HG03432 (cell line): ENCODE data around the gene FSTL3.
"Not testable (repeated sequence)": the region's sequence is repeated elsewhere in the genome, so short reads cannot be mapped to it uniquely, and the experiment has no call there.

Experiments
- ATAC-seq: cut with Tn5 transposase; IDR thresholded peaks from one replicate; pipeline ENCODE4 v1.9.1; 2021; ENCODE audit warnings: mild to moderate bottlenecking, moderate library complexity; ENCODE audit not compliant: unreplicated experiment

FSTL3 gene

GRCh38 chr19:709196-709964, 33.2 kb downstream of the FSTL3 start:
- no peak for ATAC-seq

DNA sequence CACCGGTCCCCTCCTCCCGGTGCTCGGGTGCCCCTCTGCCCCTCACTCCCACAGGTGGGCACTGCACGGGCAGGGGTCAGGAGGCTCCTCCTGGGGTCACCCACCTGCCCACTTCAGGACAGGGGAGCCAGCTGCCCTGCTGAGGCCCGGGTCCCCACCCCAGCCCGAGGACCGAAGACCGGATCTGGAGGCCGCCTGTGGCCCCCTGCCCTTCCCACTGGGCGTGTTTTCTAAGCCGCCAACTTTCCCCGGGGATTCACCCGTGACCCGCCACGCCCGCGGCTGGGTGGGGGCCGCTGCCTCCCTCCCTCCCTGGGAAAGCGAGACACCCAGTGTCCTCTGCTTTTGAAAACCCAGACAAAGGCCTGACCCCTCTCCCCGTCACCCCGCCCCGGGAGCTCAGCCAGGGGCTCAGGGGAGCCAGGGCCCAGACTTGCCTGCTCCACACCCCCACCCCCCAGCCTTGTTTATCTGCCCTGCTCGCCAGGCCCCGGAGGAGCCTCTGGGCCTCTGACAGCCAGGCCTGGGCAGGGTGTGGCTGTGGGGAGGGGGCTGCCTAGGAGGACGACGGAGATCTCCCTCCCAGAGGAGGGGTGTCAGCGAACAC, 33.9 kb downstream of the FSTL3 start:
- no peak for ATAC-seq

GRCh38 chr19:710767-711166, 34.6 kb downstream of the FSTL3 start:
- no peak for ATAC-seq

- no peak for ATAC-seq
Measured at GRCh38 chr19:711254-711653, 35.1 kb downstream of the FSTL3 start.

- no peak for ATAC-seq
Measured at GRCh38 chr19:715347-715746, 39.2 kb downstream of the FSTL3 start.

DNA sequence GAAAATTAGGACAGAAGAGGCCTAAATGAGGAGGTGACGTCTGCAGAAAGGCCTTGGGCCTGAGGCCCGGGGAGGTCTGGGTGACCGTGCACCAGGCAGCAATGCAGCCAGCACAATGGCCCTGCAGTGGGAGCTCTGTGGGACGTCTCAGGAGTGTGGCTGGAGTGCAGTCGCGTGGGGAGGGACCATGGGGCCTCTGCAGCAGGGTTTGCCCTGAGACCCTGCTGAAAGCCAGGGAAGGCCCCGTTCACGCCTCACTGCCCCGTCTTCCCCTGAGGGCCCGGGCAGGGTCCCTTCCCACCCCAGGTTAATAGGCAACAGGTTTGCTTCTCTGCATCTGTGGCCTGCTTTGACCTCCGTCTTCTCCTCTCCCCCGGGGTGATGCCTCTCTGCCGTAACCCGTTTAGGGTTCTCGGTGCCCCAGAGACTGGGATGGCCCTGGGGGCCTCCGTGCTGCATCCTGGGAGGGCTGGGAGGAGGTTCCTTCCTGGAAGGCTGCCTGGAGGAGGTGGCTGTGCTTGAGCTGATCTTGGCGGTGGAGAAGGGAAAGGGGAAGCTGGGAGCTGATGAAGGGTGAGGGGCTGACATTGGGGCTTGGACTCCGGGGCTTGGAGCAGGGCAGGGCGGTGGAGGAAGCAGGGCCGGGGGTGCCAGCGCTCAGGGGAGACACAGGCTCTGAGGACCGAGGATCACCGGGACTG, 42.2 kb downstream of the FSTL3 start:
- ATAC-seq: no peak

DNA sequence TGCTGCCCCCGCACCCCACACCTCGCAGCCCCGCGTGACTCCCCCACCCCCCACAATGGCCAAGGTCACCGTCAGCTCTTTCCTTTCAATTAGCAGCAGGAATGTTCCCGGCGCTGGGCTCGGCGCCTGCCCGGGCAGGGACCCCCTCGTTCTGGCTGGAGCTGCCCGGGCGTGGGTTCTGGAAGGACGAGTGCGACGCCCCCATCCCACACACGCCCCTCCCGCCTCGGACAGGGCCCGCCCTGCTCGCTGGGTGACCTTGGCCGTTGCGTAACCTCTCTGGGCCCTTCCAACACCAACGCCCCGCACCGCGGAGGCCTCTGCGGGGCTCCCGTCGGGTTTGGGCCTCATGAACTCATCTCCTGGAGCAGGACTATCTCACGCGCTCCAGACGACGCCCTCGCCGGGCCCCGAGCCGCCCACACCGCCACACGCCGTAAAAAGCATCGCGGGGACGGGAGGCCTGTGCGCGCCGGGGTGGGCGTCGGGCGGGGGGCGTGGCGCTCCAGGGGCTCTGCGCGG, 42.9 kb downstream of the FSTL3 start:
- no peak for ATAC-seq

DNA sequence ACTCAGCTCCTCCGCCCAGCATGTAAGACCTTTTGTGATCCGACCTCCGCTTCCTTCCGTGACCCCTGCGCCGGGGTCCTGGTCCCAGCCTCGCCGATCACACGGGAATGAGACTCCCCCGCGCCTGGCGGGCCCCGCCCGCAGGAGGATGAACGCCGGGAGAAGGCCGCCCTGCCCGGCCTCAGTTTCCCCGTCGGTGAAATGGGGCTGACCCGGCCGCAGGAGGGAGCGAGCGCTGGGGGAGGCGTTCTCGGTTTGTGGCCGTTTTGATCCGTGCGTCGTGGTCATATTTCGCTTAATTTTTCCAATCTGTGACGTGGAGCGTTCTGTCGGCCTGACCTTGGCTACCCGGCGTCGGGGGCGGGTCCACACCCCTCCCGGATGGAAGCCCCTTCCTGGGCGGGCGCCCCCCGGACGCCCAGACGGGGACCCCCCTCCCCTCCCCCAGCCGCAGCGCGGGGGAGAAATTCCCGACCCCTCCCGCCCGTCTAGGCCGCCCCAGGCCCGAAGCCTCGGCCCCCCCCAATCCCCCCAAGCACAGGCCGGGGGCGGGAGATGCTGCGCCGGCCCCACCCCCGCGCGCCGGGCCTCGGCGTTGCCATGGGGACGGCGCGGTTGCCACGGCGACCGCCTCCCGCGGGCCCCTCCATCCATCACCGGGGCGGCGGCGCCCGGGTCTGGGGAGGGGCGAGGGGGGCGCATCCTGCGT, 43.6 kb downstream of the FSTL3 start:
- no peak for ATAC-seq

DNA sequence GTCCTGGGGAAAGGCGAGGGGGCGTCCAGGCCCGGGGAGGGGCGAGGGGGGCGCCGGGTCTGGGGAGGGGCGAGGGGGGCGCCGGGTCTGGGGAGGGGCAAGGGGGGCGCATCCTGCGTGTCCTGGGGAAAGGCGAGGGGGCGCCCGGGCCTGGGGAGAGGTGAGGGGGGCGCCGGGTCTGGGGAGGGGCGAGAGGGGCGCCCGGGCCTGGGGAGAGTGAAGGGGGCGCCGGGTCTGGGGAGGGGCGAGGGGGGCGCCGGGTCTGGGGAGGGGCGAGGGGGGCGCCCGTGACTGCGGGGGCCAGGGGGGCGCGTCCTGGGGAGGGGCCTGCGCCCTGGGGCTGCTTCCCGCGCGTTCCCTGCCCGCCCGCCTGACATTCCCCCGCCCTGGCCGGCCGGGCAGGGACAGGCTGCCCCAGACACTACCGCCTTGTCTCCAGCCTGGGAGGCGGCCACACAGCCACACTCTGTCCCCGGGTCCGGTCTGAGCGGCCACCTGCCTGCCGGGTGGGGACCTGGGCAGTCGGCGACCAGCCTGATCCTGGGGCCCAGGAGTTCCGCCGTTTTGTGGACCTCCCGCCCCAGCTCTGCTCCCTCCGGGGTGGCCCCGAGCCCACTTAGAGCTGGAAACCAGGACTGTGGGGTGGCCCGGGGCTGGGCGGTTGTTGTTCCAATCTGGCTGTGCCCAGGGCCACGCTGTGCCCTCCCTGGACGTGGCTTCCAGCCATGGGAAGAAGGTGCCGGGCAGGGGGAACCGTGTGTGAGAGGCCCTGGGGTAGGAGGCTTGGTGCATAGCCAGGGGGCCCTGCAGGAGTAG, 44.4 kb downstream of the FSTL3 start:
- ATAC-seq: no peak

GRCh38 chr19:722553-723101, 46.4 kb downstream of the FSTL3 start:
- ATAC-seq: no peak

DNA sequence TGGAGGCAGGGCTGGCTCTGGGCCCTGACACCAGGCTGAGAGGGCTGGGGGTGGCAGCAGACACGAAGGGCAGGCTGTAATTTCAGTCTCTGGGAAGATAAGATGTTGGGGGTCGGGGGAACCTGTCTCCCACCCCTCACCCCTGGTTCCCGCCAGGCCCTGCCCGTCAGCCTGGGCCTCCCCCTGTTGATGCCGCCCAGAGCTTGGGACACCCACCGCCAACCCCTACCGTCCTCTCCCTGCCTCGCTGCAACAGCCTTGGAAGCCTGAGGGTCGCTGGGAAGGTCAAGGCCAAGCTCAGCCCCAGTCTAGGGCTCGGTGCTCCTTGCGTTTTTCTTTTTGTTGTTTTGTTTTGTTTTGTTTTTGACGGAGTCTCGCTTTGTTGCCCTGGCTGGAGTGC, 47.1 kb downstream of the FSTL3 start:
- no peak for ATAC-seq

GRCh38 chr19:723714-724113, 47.5 kb downstream of the FSTL3 start:
- no peak for ATAC-seq

DNA sequence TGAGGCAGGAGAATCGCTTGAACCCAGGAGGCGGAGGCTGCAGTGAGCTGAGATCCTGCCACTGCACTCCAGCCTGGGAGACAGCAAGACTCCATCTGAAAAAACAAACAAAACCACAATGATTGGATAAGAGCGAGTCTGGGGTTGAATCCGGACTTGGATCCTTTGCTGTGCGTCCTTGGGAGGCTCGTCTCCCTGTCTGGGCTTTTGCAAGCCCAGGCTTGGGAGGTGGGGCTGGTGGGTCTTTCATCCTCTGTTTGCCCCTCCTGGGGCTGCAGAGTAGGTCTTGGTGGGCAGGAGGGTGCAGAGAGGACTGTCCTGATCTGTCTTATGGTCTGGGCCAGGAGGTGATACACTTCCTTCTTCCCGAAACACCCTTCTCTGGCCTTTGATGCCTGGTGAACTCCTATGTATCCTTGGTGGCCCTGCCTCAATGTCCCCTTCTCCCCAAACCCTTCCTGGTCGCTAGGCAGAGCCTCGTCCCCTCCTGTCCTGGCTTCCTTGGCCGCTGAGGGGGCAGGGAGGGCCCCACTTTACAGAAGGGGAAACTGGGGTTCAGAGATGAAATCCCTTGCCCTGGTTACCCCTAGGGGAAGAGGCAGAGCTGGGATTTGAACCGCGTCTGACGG, 49.4 kb downstream of the FSTL3 start:
- no peak for ATAC-seq

- ATAC-seq: no peak
Measured at GRCh38 chr19:726993-727956, 51.1 kb downstream of the FSTL3 start.

GRCh38 chr19:728011-728410, 51.8 kb downstream of the FSTL3 start:
- no peak for ATAC-seq

DNA sequence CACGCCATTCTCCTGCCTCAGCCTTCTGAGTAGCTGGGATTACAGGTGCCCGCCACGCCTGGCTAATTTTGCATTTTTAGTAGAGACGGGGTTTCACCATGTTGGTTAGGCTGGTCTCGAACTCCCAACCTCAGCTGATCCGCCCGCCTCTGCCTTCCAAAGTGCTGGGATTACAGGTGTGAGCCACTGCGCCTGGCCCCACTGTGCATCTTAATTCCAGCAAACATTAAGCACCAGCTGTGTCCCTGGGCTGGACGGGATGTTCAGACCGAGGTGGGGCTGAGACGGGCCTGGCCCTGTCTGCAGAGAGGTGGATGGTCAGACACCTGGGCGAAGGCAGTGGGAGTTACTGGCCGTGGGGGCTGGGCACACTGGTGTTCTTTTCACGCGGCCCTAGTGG, 53.4 kb downstream of the FSTL3 start:
- ATAC-seq: not testable (repeated sequence)

- no peak for ATAC-seq
Measured at GRCh38 chr19:729965-730668, 53.9 kb downstream of the FSTL3 start.

DNA sequence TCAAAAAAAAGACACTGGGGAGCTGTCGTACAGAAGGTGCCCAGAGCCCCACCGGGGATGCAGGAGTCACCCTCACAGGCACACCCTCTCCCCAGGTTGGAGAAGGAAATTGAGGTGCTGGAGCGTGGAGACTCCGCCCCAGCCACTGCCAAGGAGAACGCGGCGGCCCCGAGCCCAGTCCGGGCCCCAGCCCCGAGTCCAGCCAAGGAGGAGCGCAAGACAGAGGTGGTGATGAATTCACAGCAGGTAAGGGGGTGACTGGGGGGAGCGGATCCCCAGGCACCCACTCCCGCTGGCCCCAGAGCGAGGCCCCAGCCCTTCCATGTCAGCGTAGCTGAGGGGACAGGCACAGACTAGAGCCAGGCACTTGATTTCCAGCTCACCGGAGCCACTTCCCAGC, 54.8 kb downstream of the FSTL3 start:
- ATAC-seq: no peak
